Chondrocyte (in vitro differentiated cells): ENCODE data around the gene ABTB2. TPM values are rescaled to one million over a fixed set of nuclear protein-coding genes. Genes with fewer than 3 reads are reported as not detected.

Experiments used
- DNase-seq: peaks from one replicate; pipeline ENCODE4 v3.0.0; 2021; ENCODE audit warnings: mixed read lengths, low spot score
- H3K27ac Mint-ChIP-seq: one replicate; pipeline ENCODE4 v1.8.0; 2021; ENCODE audit warnings: mild to moderate bottlenecking, moderate library complexity, mixed read lengths; ENCODE audit not compliant: unreplicated experiment
- H3K27me3 Mint-ChIP-seq: 2 replicates; pipeline ENCODE4 v1.8.0; 2021; ENCODE audit warnings: low read depth, mixed read lengths
- H3K36me3 Mint-ChIP-seq: 2 replicates; pipeline ENCODE4 v1.8.0; 2021; ENCODE audit warnings: low read depth, mixed read lengths
- H3K4me1 Mint-ChIP-seq: 2 replicates; pipeline ENCODE4 v1.8.0; 2021; ENCODE audit warnings: low read depth, mild to moderate bottlenecking, mixed read lengths
- H3K4me3 Mint-ChIP-seq: one replicate; pipeline ENCODE4 v1.8.0; 2021; ENCODE audit warnings: mild to moderate bottlenecking, moderate library complexity, mixed read lengths; ENCODE audit not compliant: unreplicated experiment
- H3K9me3 Mint-ChIP-seq: 2 replicates; pipeline ENCODE4 v1.8.0; 2021; ENCODE audit warnings: low read depth, mixed read lengths
- total RNA-seq: library from RNA; stranded (reverse); gene quantifications from 3 replicates; pipeline ENCODE4 v1.2.1, GENCODE V29; 2021
- TF ChIP-seq, protein P1 (sequence below): fragments of 200-600 bp; sonication (generic); IDR thresholded peaks from 2 replicates; pipeline ENCODE4 v1.5.0; 2021; ENCODE audit warnings: antibody characterized with exemption, mild to moderate bottlenecking, moderate library complexity

Gene ABTB2
- total RNA-seq, 1 donor from 2014 or later, result 3.1 TPM

DNA sequence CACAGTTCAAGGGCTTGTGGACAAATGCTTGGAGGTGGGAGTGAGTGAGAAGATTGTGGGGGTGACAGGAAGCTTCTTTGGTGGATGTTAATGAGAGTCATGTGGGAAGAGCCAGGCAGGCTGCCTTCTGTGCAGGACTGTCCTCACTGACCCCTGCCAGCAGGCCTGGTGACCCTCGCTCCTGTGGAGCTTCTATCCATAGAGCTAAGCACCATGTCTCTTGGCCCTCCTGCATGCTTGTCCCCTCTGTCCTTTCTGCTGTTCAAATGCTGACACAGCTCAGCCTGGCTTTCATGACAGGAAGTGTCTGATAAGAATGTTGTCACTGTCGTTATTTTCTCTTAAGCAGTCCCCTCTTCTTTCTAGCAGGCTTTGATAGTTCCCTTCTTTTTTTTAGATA lies 214.8 kb downstream of the ABTB2 start:
- Mint-ChIP-seq H3K27ac (no peak overlapping the region), H3K4me1 (no peaks in the 10 kb centered on the region), H3K9me3 (no peaks in the 10 kb centered on the region), H3K27me3 (no peaks in the 10 kb centered on the region), H3K4me3 (no peak overlapping the region), H3K36me3 (peaks cover 51% of the 10 kb centered on the region)
- TF ChIP-seq, protein P1, sequence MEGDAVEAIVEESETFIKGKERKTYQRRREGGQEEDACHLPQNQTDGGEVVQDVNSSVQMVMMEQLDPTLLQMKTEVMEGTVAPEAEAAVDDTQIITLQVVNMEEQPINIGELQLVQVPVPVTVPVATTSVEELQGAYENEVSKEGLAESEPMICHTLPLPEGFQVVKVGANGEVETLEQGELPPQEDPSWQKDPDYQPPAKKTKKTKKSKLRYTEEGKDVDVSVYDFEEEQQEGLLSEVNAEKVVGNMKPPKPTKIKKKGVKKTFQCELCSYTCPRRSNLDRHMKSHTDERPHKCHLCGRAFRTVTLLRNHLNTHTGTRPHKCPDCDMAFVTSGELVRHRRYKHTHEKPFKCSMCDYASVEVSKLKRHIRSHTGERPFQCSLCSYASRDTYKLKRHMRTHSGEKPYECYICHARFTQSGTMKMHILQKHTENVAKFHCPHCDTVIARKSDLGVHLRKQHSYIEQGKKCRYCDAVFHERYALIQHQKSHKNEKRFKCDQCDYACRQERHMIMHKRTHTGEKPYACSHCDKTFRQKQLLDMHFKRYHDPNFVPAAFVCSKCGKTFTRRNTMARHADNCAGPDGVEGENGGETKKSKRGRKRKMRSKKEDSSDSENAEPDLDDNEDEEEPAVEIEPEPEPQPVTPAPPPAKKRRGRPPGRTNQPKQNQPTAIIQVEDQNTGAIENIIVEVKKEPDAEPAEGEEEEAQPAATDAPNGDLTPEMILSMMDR, result no peak
- DNase-seq, result peak; percentile 29

DNA sequence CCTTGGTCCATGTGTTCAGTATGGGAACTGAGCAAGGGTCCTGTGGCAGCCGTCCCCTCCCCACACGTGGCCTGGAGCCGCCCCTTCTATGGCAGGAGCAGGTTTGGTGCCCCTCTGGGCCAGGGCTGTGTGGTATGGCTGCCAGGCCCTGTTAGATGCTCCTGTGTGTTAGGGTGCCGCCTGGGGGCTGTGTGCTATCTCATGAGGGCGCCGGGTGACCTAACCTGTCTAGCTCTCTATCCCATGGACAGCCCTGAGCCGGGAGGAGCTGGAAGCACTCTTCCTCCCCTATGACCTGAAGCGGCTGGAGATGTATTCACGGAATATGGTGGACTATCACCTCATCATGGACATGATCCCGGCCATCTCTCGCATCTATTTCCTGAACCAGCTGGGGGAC lies 217.7 kb downstream of the ABTB2 start:
- Mint-ChIP-seq H3K27ac (no peak overlapping the region), H3K4me3 (no peak overlapping the region), H3K9me3 (no peaks in the 10 kb centered on the region), H3K36me3 (peaks cover 54% of the 10 kb centered on the region), H3K4me1 (no peaks in the 10 kb centered on the region), H3K27me3 (no peaks in the 10 kb centered on the region)
- DNase-seq, result no peak
- TF ChIP-seq, protein P1, result no peak

DNA sequence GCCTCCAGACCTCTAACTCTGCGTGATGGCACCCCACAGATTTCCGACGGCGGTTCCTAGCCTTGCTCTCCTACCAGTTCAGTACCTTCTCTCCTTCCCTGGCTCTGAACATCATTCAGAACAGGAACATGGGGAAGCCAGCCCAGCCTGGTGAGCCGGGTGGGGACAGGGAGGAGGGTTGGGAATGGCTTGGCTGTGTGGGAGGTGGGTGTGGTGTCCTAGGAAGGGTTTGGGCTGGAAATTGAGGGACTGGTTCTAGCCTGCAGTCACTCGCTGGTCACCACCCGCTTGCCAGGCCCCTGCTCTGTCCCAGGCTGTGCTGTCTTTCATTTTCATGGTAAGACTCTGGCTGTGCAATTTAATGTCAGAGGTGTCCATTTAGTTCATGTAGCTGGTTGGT lies 218.5 kb downstream of the ABTB2 start:
- no peak for DNase-seq
- no peak overlapping the region for H3K4me3 Mint-ChIP-seq
- TF ChIP-seq, protein P1, result no peak
- H3K4me1 Mint-ChIP-seq, result no peaks in the 10 kb centered on the region
- H3K27me3 Mint-ChIP-seq, result no peaks in the 10 kb centered on the region
- H3K27ac Mint-ChIP-seq, result no peak overlapping the region
- H3K9me3 Mint-ChIP-seq, result no peaks in the 10 kb centered on the region
- H3K36me3 Mint-ChIP-seq, result peaks cover 54% of the 10 kb centered on the region

DNA sequence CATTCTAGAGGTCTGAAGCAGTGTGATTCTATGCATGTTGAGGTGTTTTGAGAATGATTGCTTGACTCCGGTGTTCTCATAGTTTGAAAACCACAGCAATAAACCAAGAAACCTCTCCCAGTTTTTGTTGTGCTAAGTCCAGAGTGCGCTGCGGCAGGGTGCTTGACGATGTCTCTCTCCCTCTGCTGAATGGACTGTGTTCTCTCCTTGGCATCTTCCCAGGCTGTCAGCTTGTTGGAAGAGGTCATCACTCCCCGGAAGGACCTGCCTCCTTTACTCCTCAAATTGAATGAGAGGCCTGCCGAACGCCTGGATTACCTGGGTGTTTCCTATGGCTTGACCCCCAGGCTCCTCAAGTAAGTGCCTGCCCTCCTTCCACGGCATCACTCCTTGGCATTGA lies 221.4 kb downstream of the ABTB2 start:
- H3K36me3 Mint-ChIP-seq, result peaks cover 54% of the 10 kb centered on the region
- no peak overlapping the region for H3K27ac Mint-ChIP-seq
- no peaks in the 10 kb centered on the region for H3K9me3 Mint-ChIP-seq
- TF ChIP-seq, protein P1, result no peak
- peak; percentile 40 for DNase-seq
- no peak overlapping the region for H3K4me3 Mint-ChIP-seq
- H3K4me1 Mint-ChIP-seq, result no peaks in the 10 kb centered on the region
- H3K27me3 Mint-ChIP-seq, result no peaks in the 10 kb centered on the region

DNA sequence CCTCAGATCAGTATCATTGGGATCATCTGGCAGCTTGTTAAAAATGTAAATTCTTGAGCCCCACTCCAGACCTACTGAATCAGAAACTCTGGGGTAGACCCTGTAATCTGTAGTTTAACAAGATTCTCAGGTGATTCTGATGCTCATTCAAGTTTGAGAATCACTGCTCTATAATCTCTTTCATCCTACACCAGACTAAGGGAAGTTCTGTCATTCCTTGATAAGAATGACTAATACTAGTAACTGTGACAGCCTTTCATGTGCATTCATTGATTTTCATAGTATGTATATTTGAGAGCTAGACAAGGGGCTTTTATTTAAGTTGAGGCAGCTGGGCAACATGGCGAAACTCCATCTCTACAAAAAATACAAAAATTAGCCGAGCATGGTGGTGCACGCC lies 222.4 kb downstream of the ABTB2 start:
- no peaks in the 10 kb centered on the region for H3K4me1 Mint-ChIP-seq
- TF ChIP-seq, protein P1, result no peak
- H3K9me3 Mint-ChIP-seq, result no peaks in the 10 kb centered on the region
- no peak overlapping the region for H3K27ac Mint-ChIP-seq
- H3K4me3 Mint-ChIP-seq, result no peak overlapping the region
- H3K27me3 Mint-ChIP-seq, result no peaks in the 10 kb centered on the region
- H3K36me3 Mint-ChIP-seq, result peaks cover 51% of the 10 kb centered on the region
- no peak for DNase-seq
